ENCODE results near the gene ESPN. TPM values are rescaled to one million over a fixed set of nuclear protein-coding genes. Genes with fewer than 3 reads are reported as not detected.

Gene ESPN
- total RNA-seq, 1 experiment from 2014 or later: 0.07 TPM

DNA sequence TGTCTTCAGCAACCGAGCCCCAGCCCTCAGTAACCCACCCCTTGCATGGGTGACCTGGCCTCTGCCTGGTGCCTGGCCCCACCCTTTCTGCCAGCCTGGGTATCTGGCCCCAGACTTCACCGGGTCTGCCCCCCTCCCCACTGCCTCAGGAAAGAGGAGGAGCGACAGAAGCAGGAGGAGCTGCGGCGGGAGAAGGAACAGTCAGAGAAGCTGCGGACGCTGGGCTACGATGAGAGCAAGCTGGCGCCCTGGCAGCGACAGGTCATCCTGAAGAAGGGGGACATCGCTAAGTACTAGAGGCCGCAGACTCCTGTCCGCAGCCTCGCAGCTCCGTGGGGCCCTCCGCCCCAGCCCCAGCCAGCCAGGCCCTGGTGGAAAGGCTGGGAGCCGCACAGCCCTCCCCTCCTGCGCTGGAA is 35.3 kb downstream of the ESPN start:
- in situ Hi-C loops (cut with HindIII; ENCODE audit: low sequenced_read_pairs): no loop called here
- DNase-seq (ENCODE audit: low spot score): no peak

DNA sequence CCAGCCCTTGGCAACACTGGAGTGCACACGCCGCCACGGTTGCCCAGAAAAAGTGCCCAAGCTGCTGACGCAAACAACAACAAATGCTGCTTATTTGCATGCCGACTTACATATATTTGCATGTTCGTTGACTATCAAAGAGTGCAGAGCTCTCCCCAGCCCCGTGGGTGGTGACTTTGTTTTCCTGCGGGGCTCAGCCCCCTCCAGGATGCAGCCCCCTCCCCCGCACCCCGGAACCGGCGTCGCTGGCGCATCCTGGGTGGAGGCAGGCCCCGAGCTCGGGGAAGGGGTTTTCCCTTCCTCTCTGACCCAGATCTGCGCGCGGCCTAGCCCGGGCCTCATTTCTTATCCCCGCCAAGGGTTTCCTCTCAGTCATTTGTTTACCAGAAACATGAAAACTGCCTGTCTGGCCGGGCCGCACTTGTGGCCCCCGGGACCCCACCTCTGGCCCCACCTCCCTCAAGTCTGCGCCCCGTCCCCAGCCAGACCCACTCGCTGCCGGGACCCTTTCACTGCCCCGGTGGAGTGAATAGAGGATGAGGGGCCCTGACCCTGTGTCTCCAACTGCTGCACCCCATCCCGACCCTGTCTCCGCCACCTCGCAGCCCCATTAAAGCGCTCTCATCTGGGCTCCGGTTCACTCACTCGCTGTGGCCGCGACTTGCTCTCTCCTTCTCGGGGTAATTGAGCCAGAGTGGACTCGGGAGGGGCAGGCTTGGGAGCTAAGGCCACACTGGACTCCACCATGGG is 35.9 kb downstream of the ESPN start:
- DNase-seq (ENCODE audit: low spot score): no peak
- in situ Hi-C loops (cut with HindIII; ENCODE audit: low sequenced_read_pairs): no loop called here

DNA sequence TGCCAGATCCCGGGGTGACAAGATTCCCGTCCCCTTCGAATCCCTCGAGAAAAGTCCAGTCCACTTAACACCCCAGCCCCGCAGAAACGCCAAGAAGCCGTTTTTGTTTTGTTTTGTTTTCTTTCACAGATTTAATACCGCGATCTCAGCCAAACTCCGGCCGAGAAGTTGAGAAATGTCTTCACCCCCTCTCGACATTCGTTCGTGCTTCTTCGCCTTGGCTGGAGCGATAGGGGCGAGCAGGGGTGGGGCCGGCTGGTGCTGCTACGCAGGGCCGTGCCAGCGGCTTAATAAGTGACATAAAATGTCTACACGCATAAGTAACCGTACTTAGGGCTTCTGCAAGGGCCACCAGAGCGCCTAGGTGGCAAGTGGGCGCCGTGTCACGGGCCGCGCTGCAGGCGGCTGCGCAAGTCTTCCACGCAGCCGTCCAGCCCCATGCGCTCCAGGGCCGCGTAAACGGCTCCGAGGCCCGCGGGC is 36.5 kb downstream of the ESPN start:
- in situ Hi-C loops (cut with HindIII; ENCODE audit: low sequenced_read_pairs): no loop called here
- DNase-seq (ENCODE audit: low spot score): no peak

DNA sequence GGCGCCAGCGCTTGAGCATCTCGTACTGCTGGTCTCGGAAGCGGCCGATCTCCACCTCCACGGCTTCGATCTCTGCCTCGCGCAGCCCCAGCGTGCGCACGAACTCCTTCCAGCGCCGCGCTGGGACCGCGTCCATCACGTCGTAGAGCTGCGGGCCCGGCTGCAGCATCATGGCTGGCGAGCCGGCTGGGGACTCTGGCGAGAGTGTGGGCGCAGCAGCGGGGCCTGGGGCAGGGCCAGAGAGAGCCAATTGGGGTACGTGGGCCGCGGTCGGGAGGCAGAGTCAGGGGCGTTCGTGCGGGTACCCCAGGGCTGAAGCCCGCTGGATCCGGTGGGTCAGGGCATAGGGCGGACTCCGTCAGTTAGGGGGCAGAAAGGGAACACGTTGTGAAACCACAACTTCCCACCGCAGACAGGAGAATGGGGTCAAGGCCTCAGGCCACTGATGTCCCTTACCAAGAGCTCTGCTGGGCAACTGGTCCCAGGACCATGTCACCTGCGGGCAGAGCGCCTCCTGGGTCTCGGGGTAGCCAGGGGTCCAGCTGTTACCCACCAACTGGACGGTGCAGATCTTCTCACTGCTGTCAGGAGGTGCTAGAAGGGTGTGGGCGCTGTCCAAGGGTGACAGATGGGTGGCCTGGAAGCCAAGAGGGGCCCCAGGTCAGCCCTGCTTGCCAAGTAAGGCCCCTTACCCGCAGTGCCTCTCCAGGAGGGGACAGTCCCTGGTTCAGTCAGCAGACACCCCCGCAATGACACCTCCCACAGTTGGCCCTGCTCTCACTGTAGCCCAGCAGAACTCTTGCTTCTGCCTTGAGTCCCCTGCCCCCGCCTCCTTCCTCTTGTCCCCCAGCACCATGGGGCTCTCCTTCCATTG is 37.2 kb downstream of the ESPN start:
- DNase-seq (ENCODE audit: low spot score): no peak

DNA sequence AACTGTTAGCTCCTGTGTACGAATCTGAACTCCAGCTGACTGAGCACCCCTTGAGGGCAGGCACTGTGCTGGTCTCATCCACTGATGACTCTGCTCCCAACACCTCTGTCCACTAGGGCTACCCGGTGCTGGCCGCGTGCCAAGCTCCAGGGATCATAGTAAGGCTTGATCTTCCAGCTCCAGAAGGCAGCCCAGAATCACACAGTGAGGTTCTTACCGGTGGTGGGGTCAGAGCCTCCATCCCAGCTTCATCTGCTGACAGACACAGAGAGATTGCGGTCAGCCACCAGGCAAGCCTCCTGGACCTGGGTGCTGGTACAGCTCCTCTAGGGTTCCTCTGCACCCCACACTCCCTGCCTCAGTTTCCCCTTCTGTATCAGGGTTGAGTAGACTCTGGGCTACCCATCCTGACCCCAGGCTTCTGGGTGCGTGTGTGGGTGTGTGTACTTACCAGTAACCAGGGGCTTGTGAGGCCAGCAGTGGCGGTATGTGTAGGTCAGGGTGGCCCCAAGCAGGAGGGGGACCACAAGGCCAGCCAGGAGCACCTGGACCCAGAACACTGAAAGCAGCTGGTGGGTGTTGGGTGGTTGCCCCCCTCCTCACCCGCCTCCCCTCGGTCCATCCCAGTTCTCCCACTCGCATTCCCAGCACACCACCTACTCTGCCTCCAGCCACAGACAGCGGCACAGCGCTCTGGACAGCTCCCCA is 38.0 kb downstream of the ESPN start:
- no peak for DNase-seq (ENCODE audit: low spot score)
- in situ Hi-C loops (cut with HindIII; ENCODE audit: low sequenced_read_pairs): no loop called here

More for the DNA sequence above, 37.2 kb downstream of the ESPN start:
- in situ Hi-C loops (cut with HindIII; ENCODE audit: low sequenced_read_pairs): no loop called here

DNA sequence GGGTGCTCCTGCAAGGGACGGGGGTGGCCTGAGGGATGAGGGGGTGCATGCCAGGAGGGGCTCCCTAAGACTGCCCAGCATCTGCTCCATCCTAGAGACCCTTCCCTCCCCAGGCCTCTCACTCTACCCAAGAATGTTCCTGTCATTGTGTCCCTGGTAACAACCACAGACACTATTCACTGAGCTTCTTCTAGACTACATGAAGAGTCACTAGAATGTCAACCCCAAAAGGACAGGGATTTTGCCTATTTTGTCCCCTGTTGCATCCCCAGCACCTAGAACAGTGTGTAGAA is 38.5 kb downstream of the ESPN start:
- DNase-seq (ENCODE audit: low spot score): no peak
- in situ Hi-C loops (cut with HindIII; ENCODE audit: low sequenced_read_pairs): no loop called here

DNA sequence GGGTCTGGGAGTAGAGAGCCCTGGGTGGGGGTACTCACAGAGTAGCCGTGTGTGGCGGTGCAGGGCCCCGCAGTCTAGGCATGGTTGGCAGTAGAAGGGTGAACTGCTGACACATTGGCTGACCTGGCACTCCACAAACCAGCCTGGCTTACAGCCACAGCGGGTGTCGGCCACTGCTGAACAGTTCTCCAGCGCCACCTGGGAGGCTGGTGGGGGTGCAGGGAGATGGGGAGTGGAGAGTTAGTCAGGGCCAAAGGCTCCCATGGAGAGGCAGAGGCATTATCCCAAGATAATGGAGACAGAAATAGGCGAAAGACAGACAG is 39.9 kb downstream of the ESPN start:
- DNase-seq (ENCODE audit: low spot score): peak; percentile 76
- in situ Hi-C loops (cut with HindIII; ENCODE audit: low sequenced_read_pairs): no loop called here

DNA sequence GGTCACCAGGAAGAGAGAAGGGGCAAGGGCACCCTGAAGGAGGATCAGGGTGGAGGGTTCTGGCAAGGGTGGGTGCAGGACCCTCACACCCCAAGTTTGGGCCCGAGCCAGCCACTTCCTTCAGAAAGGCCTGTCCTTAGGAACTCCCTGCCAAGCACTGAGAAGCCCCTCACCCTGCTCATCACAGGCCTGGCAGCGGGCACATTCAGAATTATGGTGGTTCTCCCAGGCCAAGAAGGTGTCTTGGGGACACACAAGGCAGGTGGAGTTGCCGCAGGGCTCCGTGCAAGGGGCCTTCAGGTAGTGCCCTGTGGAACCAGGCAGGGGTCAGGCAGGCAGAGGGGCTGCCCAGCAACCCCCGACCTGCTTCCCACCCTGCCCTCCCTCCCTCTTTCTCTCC is 40.3 kb downstream of the ESPN start:
- no peak for DNase-seq (ENCODE audit: low spot score)
- in situ Hi-C loops (cut with HindIII; ENCODE audit: low sequenced_read_pairs): no loop called here

DNA sequence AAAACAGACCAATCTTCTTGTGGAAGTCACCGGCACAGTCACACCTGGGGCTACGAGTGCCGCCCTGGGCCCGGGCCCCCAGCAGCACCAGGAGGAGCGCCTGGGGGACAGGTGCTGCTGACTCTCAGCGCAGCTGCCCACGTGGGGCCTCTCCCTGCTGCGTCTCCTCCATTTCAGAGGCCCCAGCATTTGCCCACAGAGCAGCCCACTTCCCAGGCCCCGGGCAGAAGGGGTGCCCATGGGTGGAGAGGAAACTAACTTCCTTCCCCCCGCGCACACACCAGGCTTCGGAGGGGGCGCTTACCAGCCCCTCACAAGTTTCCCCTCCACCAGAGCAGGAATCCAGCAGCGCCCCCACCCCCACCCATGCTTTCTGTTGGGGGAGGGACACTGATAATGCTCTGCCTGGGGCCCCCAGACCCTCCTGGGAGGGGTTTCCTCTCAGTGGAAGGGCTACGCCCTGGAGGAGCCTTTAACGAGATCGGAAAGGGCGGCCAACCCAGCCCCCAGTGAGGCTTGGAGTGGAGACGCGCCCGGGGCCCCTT is 41.0 kb downstream of the ESPN start:
- no peak for DNase-seq (ENCODE audit: low spot score)

DNA sequence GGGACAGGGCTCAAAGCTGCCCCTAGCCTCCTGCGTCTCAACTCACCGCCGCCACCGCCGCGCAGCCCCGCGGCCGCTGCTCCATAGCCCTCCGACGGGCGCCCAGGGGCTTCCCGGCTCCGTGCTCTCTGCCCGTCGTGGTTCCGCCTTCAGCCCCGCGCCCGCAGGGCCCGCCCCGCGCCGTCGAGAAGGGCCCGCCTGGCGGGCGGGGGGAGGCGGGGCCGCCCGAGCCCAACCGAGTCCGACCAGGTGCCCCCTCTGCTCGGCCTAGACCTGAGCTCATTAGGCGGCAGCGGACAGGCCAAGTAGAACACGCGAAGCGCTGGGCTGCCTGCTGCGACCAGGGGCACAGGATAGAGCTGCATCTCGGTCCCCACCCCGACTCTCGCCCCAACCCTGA is 41.4 kb downstream of the ESPN start, which contains the start of gene TNFRSF25:
Gene TNFRSF25, minus strand, starts transcription at position 151 of the 400 bp plus-strand sequence. Its CDS starts 66 bp downstream, at position 85.
- DNase-seq (ENCODE audit: low spot score): no peak
- in situ Hi-C loops (cut with HindIII; ENCODE audit: low sequenced_read_pairs): no loop called here

More for the DNA sequence above, 41.0 kb downstream of the ESPN start:
- in situ Hi-C loops (cut with HindIII; ENCODE audit: low sequenced_read_pairs): no loop called here

DNA sequence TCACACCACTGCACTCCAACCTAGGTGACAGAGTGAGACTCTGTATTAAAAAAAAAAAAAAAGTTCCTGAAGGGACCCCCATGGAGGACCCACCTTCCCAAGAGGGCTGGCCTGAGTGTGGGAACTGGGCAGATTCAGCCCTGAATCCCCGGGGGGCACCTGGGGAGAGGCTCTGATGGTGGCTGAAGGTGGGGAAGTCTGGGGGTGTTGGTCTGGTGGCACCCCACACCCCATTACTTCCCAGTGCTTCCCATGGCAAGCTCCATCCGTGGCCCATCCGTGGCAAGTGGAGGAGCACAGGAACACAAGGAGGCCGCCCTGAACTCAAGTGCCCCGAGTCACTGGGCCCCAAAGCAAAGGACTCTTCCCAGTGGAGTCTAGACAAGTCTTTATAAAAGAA is 42.2 kb downstream of the ESPN start:
- in situ Hi-C loops (cut with HindIII; ENCODE audit: low sequenced_read_pairs): no loop called here
- DNase-seq (ENCODE audit: low spot score): no peak

DNA sequence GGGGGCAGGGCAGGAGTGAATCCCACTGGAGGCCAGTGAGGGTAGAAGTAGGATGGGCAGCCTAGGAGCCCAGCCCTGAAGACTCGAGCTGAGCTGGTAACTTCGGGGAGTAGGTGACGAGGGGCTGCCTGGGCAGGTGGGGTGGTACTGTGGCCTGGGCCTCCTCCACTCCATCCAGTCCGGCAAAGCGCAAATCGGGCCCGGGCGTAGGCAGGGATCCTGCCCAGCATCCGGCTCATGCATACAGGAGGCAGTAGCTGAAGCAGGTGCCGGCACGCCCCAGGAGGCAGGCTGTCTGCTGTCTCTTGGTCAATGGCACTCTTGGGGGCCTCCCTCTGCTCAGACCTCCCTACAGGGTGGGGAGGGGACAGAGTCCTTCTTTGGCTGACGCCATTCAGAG is 42.6 kb downstream of the ESPN start:
- DNase-seq (ENCODE audit: low spot score): no peak
- in situ Hi-C loops (cut with HindIII; ENCODE audit: low sequenced_read_pairs): no loop called here

DNA sequence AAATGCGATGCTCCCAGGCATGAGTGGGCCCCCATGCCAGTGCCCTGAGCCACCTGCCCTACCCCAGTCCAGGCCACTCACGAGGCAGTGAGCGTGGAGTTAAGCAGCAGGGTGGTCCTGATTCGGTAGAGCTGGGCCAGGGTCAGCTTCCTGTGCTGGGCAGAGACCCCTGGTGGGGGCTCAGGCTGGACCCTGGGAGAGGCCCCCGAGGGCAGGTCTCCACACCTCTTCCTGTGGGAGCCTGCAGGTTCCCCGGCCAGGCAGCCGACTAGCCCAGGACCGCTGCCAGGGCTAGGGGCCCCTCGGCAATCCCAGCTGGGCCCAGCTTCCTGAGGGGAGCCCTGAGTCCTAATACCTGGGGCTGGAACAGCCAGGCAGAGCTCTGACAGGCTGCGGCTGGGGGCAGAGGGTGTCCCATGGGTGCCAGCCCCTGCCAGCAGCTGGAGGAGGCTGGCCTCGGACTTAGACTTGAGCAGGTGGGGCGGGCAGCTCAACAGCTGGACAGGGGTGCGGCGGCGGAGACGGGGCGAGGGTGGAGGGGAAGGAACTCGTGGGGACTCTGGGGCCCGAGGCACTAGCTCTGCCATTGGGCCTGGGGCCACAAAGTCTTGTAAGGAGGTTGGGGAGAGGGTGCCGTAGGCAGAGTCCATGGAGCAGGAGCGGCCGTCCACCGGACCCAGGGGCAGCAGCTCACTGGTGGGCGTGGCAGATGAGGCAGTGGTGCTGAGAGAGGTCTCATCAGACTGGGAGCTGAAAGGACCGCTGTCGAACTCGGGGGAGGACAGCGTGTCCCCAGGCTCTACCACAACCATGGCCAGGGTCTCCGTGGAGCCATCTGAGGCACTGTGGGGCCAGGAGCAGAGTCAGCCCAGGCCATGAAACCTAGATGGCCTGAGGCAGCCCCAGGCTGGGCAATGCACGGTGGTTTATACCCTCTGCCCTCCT is 43.4 kb downstream of the ESPN start:
- in situ Hi-C loops (cut with HindIII; ENCODE audit: low sequenced_read_pairs): no loop called here
- no peak for DNase-seq (ENCODE audit: low spot score)

DNA sequence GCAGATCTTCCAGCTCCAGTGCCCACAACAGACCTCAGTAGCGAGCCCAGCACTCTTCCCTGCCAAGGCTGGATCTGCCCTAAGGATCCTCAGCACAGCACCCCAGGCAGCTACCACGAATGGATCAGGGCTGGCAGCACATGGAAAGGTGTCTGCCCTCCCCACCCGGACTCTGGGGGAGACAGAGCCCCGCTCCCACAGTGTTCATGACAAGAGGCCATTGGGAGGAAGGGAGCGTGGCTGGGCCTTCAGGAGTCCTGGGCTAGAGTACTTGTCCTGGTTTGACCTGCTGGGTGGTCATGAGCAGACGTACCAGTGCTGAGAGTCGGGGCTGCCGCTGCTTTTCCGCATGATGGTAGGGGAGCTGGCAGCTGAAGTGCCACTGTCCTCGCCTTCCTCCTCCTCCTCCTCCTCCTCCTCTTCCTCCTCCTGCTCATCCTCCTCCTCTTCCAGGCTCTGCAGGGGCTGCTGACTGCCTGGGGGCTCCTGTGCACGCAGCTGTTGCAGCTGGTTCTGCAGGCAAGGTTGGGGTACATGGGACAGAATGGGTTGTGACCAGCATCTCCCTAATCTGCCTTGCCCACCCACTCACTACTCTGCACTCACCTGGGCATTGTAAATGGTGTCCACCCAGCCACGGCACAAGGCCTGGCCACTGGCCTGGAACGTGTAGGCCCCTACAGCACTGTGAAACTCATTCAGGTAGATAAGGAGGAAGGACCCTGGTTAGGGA is 44.3 kb downstream of the ESPN start:
- no peak for DNase-seq (ENCODE audit: low spot score)
- in situ Hi-C loops (cut with HindIII; ENCODE audit: low sequenced_read_pairs): no loop called here

DNA sequence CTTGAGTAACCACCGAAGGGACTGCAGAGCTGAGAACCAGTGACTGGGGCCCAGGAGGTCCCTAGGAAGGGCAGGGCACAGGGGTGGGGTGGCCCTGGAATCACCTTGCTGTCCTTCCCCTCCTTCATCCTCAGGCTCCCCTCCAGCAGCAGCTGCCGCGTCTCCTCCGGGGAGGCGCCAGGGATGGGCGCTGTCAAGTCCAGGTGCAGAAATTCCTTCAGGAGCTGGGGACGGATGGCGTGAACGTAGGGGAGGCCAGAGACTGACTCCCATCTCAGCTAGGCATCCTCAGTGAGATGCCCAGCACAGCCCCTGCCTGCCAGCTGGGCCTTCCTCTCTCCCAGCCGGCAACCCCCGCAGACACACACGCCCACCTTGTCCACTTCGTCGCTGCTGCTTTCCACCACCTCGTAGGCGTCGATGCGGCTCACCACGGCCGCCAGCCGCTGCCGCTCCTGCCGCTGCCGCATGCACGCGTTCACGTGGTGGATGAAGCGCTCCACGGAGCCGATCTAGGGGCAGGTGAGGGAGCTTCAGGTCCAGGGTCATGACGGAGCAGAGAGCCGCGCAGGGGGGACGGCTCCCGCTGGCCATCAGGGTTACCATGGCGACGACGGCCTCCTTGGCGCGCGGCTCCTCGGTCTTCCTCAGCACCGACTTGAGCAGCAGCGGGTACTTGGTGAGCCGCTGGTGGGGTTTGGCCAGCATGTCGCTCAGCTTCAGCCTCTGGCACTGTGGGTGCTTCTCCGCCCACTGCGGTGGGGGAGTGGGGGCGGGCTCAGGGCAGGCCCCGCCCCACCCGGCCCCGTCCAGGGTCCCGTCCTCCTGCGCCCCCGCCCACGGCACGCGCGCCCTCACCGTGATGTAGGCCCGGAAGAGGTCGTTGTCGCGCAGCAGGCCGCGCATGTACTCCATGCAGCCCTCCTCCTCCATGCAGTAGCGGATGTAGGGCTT is 45.8 kb downstream of the ESPN start:
- no peak for DNase-seq (ENCODE audit: low spot score)
- in situ Hi-C loops (cut with HindIII; ENCODE audit: low sequenced_read_pairs): no loop called here

DNA sequence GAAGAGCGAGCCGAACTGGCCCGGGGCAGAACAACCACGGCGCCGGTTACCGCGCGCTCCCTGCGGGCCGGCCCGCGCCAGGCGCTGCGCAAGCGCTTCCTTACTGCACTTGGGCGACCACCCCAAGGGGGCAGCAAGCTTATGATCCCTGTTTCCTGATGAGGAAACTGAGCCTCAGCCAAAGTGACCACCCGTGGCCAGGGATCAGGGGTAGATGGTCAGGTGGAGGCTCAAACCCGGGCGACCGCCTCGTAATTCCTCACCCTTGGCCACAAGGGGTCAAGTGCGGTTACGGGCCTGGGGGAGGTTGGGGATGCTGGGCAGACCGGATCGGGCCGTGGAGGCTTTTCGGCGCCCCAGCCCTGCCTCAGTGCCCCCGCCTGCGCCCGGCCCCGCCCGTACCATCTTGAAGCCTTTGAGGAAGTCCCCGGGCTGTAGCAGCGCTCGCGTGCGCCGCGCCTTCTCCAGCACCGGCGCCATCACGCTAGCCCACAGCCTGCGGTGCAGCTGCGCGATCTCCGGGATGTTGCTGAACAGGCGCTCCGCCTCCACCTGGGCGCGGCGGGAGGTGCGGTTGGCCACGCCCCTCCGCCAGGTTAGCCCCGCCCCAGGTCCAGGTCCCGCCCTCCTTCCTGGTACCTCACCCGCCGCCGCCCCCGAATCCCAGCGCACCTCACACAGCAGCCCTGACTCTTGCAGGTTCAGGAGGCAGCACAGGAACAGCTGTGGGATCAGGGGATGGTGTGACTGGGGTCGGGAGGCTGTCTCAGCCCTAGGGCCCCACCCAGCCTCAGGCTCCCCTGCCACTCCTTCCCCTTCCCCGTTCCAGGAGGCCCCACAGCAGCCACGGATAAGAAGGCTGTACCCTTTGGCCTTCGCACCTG is 46.8 kb downstream of the ESPN start:
- no peak for DNase-seq (ENCODE audit: low spot score)
- in situ Hi-C loops (cut with HindIII; ENCODE audit: low sequenced_read_pairs): no loop called here

Measured in G401 (cell line).